ENCODE measurements around the gene NKTR. TPM values are rescaled to one million over a fixed set of nuclear protein-coding genes. Genes with fewer than 3 reads are reported as not detected.
A peak's percentile ranks its signal among the peaks of the same experiment; 100 is the strongest.

Gene NKTR
- total RNA-seq, 6 experiments from 2014 or later, result 21.9 to 35.2 (median 28.4) TPM

- intact Hi-C loops (cut with DNase I), result no loop called here
- no peaks in the 10 kb centered on the region for H3K36me3 ChIP-seq
- H3K4me3 ChIP-seq, result no peak overlapping the region
- WGBS (ENCODE audit: insufficient coverage, low coverage, low lambda C conversion rate, missing lambda C conversion rate), result 66% methylated on average over 6 of the region's 7 CpGs
- H3K27ac ChIP-seq, result no peak overlapping the region
- H3K9me3 ChIP-seq, result no peaks in the 10 kb centered on the region
- TF ChIP-seq POLR2A (IDR thresholded peaks at IDR 0.05), result no peak
- TF ChIP-seq CTCF (IDR thresholded peaks at IDR 0.05), result no peak
- no peak for DNase-seq
- H3K4me1 ChIP-seq, result no peaks in the 10 kb centered on the region
- ATAC-seq, result no peak
- H3K27me3 ChIP-seq, result no peaks in the 10 kb centered on the region
Measured at GRCh38 chr3:42670051-42670576, 69.6 kb downstream of the NKTR start.

- Histone ChIP-seq H3K4me3 (no peak overlapping the region), H3K9me3 (no peaks in the 10 kb centered on the region), H3K4me1 (no peaks in the 10 kb centered on the region), H3K36me3 (no peaks in the 10 kb centered on the region), H3K27me3 (no peaks in the 10 kb centered on the region), H3K27ac (no peak overlapping the region)
- no CpG with 5 or more reads among the region's 1 CpG for whole genome bisulfite sequencing (ENCODE audit: insufficient coverage, low coverage, low lambda C conversion rate, missing lambda C conversion rate)
- DNase-seq (no peak), ATAC-seq (no peak)
- TF ChIP-seq CTCF (IDR thresholded peaks at IDR 0.05) (no peak), POLR2A (IDR thresholded peaks at IDR 0.05) (no peak)
- intact Hi-C loops (cut with DNase I), result no loop called here
Measured at GRCh38 chr3:42670670-42671069, 70.2 kb downstream of the NKTR start.

GRCh38 chr3:42672515-42672914 is 72.0 kb downstream of the NKTR start:
- Histone ChIP-seq H3K27me3 (no peaks in the 10 kb centered on the region), H3K36me3 (no peaks in the 10 kb centered on the region), H3K9me3 (no peaks in the 10 kb centered on the region), H3K4me1 (no peaks in the 10 kb centered on the region), H3K27ac (no peak overlapping the region), H3K4me3 (no peak overlapping the region)
- intact Hi-C loops (cut with DNase I), result no loop called here
- 38% methylated on average over 1 of the region's 1 CpG for WGBS (ENCODE audit: insufficient coverage, low coverage, low lambda C conversion rate, missing lambda C conversion rate)
- no peak for ATAC-seq
- DNase-seq, result no peak
- TF ChIP-seq POLR2A (IDR thresholded peaks at IDR 0.05) (no peak), CTCF (IDR thresholded peaks at IDR 0.05) (no peak)

- intact Hi-C loops (cut with DNase I), result no loop called here
- no peak overlapping the region for H3K4me3 ChIP-seq
- H3K4me1 ChIP-seq, result no peaks in the 10 kb centered on the region
- H3K9me3 ChIP-seq, result no peaks in the 10 kb centered on the region
- no peaks in the 10 kb centered on the region for H3K36me3 ChIP-seq
- ATAC-seq, result no peak
- H3K27me3 ChIP-seq, result no peaks in the 10 kb centered on the region
- TF ChIP-seq CTCF (IDR thresholded peaks at IDR 0.05) (no peak), POLR2A (IDR thresholded peaks at IDR 0.05) (no peak)
- peak in 1 of 3 donors; percentile 21 for DNase-seq
- no peak overlapping the region for H3K27ac ChIP-seq
Measured at GRCh38 chr3:42673082-42673481, 72.6 kb downstream of the NKTR start.

GRCh38 chr3:42674146-42674545 is 73.7 kb downstream of the NKTR start:
- H3K9me3 ChIP-seq, result no peaks in the 10 kb centered on the region
- no peaks in the 10 kb centered on the region for H3K27me3 ChIP-seq
- WGBS (ENCODE audit: insufficient coverage, low coverage, low lambda C conversion rate, missing lambda C conversion rate), result 40% methylated on average over 3 of the region's 3 CpGs
- intact Hi-C loops (cut with DNase I), result no loop called here
- no peak for TF ChIP-seq CTCF (IDR thresholded peaks at IDR 0.05)
- TF ChIP-seq POLR2A (IDR thresholded peaks at IDR 0.05), result no peak
- ATAC-seq (no peak), DNase-seq (no peak)
- H3K36me3 ChIP-seq, result no peaks in the 10 kb centered on the region
- no peak overlapping the region for H3K4me3 ChIP-seq
- H3K27ac ChIP-seq, result no peak overlapping the region
- no peaks in the 10 kb centered on the region for H3K4me1 ChIP-seq

All from right lobe of liver (tissue), 6 donors.